Keratinocyte (primary cell): Measurements from ENCODE around the gene TPI1.

Source experiments
- CTCF ChIP-seq, 3 experiments: IDR thresholded peaks in 1 of 3; conservative IDR thresholded peaks in 1 of 3; optimal IDR thresholded peaks in 1 of 3; 2 replicates in 2 of 3; 3 replicates in 1 of 3; pipeline versions ENCODE3 to v1.5.1; 2011; ENCODE audit warnings: low read length in 3 of 3, mild to moderate bottlenecking in 3 of 3, moderate library complexity in 2 of 3, control low read depth in 1 of 3, inconsistent platforms in 1 of 3; ENCODE audit not compliant: insufficient read depth in 2 of 3; ENCODE audit errors: extremely low read depth in 1 of 3
- EZH2 ChIP-seq: IDR thresholded peaks from one replicate; pipeline ENCODE4 v1.6.1; 2012; ENCODE audit warnings: inconsistent platforms, mild to moderate bottlenecking, low read length, moderate library complexity

- TF ChIP-seq CTCF (optimal IDR thresholded peaks at IDR 0.05 in 1 of 3, IDR thresholded peaks at IDR 0.05 in 1 of 3, conservative IDR thresholded peaks at IDR 0.05 in 1 of 3; ENCODE audit: extremely low read depth in 1 of 3, insufficient read depth in 2 of 3, low read length in 3 of 3) (no peak), EZH2 (no peak)
These were observed 39.9 kb upstream of the TPI1 start for GRCh38 chr12:6827437-6827911.
